ENCODE measurements around the gene SIK3. TPM values are rescaled to one million over a fixed set of nuclear protein-coding genes. Genes with fewer than 3 reads are reported as not detected.

Gene SIK3
- total RNA-seq, 1 donor from 2014 or later = 61.0 TPM

- TF ChIP-seq CTCF (IDR thresholded peaks at IDR 0.05; ENCODE audit: unreplicated experiment) = no peak
- Mint-ChIP-seq H3K4me3 (ENCODE audit: low read depth) (no peak overlapping the region), H3K36me3 (ENCODE audit: insufficient read depth) (no peaks in the 10 kb centered on the region), H3K9me3 (ENCODE audit: low read depth) (no peaks in the 10 kb centered on the region), H3K4me1 (ENCODE audit: low read depth) (peaks cover 32% of the 10 kb centered on the region), H3K27ac (peak overlapping the region; percentile 34), H3K27me3 (no peaks in the 10 kb centered on the region)
- no peak for DNase-seq (ENCODE audit: low spot score, unreplicated experiment)
Measured at GRCh38 chr11:116994195-116994594, 104.0 kb downstream of the SIK3 start.

- H3K4me3 Mint-ChIP-seq (ENCODE audit: low read depth) = no peak overlapping the region
- no peak for TF ChIP-seq CTCF (IDR thresholded peaks at IDR 0.05; ENCODE audit: unreplicated experiment)
- H3K27ac Mint-ChIP-seq = peak overlapping the region; percentile 51
- DNase-seq (ENCODE audit: low spot score, unreplicated experiment) = no peak
- no peaks in the 10 kb centered on the region for H3K27me3 Mint-ChIP-seq
- H3K36me3 Mint-ChIP-seq (ENCODE audit: insufficient read depth) = no peaks in the 10 kb centered on the region
- peaks cover 38% of the 10 kb centered on the region for H3K4me1 Mint-ChIP-seq (ENCODE audit: low read depth)
- no peaks in the 10 kb centered on the region for H3K9me3 Mint-ChIP-seq (ENCODE audit: low read depth)
Measured at GRCh38 chr11:116993599-116993998, 104.6 kb downstream of the SIK3 start.

GRCh38 chr11:116991491-116991890 lies 106.7 kb downstream of the SIK3 start:
- no peak overlapping the region for H3K4me3 Mint-ChIP-seq (ENCODE audit: low read depth)
- TF ChIP-seq CTCF (IDR thresholded peaks at IDR 0.05; ENCODE audit: unreplicated experiment) = no peak
- no peaks in the 10 kb centered on the region for H3K27me3 Mint-ChIP-seq
- DNase-seq (ENCODE audit: low spot score, unreplicated experiment) = no peak
- no peaks in the 10 kb centered on the region for H3K36me3 Mint-ChIP-seq (ENCODE audit: insufficient read depth)
- H3K9me3 Mint-ChIP-seq (ENCODE audit: low read depth) = no peaks in the 10 kb centered on the region
- H3K27ac Mint-ChIP-seq = no peak overlapping the region
- H3K4me1 Mint-ChIP-seq (ENCODE audit: low read depth) = peaks cover 45% of the 10 kb centered on the region

- Mint-ChIP-seq H3K27me3 (no peaks in the 10 kb centered on the region), H3K9me3 (ENCODE audit: low read depth) (no peaks in the 10 kb centered on the region)
Measured at GRCh38 chr11:116990811-116991210, 107.4 kb downstream of the SIK3 start.

GRCh38 chr11:116990061-116990473 lies 108.2 kb downstream of the SIK3 start:
- Mint-ChIP-seq H3K4me1 (ENCODE audit: low read depth) (peaks cover 46% of the 10 kb centered on the region), H3K9me3 (ENCODE audit: low read depth) (no peaks in the 10 kb centered on the region), H3K27me3 (no peaks in the 10 kb centered on the region), H3K27ac (peak overlapping the region; percentile 4), H3K36me3 (ENCODE audit: insufficient read depth) (no peaks in the 10 kb centered on the region), H3K4me3 (ENCODE audit: low read depth) (no peak overlapping the region)
- DNase-seq (ENCODE audit: low spot score, unreplicated experiment) = no peak
- no peak for TF ChIP-seq CTCF (IDR thresholded peaks at IDR 0.05; ENCODE audit: unreplicated experiment)

More at GRCh38 chr11:116990811-116991210, 107.4 kb downstream of the SIK3 start:
- Mint-ChIP-seq H3K27ac (peak overlapping the region; percentile 29), H3K4me1 (ENCODE audit: low read depth) (peaks cover 47% of the 10 kb centered on the region), H3K4me3 (ENCODE audit: low read depth) (no peak overlapping the region), H3K36me3 (ENCODE audit: insufficient read depth) (no peaks in the 10 kb centered on the region)
- DNase-seq (ENCODE audit: low spot score, unreplicated experiment) = no peak
- no peak for TF ChIP-seq CTCF (IDR thresholded peaks at IDR 0.05; ENCODE audit: unreplicated experiment)
